Measurements from ENCODE around the gene CATSPER3.

The CATSPER3 gene

DNA sequence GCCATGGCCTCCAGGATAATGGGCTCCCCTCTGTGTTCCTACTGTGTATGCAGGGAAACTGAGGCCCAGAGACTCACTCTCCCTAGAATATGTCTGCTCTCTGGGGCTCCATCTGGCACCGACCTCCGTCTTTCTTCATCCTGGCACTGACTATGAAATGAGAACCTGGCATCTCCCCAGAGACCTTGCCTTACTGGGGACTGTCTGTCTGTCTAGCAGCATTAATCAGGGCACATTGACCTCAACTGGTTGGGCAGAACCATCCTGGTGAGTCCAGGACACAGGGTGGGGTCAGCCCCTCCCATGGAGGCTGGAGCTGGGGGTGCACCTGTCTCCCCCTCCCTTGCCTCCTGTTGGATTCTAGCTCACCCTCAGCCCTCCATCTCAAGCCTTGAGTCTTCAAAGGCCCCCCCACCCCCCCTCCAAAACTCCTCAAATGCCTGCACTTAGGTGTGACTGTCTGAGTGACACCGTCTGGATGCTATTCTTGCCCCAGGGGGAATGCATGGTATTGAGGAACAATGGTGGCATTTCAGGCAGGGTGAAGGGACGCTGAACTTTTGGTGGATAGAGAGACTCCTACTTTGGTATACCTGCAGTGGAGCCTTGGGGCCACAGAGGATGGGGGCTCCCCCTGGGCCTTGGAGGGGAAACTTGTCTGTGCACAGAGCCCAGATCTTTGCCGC lies 79.1 kb downstream of the CATSPER3 start:
- DNase-seq: no peak

DNA sequence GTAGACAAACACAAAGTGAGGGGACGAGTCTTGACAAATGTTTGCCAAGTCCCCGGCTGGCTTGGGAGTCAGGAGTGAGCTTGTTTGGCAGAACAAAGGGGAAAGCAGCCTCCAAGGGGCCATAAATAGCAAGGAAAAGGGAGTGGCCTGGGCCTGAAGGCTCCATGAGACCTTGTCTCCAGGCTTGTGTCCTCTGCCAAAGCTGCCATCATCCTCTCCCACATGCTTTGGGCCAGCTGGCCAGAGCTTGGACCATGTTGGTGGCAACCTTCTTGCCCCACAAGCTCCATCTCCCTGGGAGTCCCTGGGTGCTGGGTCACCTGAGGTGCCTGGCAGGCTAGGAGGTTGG lies 79.6 kb downstream of the CATSPER3 start:
- no peak for DNase-seq

DNA sequence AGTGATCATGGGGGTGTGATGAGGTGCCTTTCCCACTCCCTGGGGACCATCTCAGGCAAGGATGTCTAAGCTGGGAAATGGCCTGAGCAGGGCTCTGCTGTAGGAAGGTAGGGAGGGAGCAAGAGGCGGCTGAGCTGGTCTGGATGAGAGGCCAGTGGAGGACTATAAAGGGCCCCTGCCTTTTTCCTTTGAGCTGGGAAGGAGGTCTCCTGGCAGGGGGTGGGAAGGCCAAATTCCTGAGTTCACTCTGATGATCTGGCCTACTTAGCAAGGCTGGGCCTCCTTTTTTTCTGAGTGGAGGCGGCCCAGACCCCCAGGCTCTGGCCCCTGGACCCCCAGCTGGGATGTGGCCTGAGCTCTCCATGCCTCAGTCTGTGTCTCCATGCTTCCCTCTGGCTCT lies 80.6 kb downstream of the CATSPER3 start:
- no peak for DNase-seq

DNA sequence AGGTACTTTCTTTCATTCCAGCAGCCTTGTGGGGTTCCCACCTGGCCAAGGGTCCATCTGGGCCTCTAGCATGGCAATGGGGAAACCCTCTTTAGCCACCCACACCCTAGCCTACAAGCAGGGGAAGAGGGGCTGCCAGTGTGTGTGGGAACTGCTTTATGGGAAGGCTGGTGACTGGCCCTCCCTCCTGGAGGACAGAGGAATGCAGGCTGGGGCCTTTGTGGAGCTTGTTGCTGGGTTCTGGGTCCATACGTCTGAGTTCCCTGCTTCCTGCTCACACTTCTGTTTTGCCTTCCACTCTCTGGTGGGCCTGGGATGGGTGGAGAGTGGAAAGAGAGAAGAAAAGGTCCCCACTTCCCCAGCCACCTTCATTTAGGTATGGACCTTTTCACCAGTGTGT lies 81.2 kb downstream of the CATSPER3 start:
- DNase-seq: no peak

DNA sequence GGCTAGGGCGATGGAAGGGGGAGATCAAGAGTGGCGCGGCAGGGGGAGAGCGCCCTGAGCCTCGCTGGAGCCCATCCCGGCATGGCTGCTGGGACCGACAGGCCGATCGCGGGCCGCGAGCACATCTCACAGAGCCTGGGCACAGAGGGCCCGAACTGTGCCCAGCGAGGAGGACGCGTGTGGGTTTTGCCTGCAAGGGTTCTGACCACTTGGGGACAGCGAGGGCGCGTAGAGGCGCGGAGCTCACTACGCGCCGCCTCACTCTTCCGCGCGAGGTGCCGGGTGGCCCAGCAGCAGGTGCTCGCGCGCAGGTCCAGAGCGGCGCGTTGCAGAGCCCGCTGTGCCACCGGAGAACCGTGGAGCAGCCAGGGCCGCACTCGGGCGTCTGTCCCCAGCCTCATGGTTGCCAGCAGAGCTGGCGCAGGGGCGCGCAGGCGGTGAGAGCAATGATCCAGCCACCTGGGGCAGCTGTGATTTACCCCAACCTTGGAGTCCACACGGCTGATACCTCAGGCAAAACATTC lies 82.6 kb downstream of the CATSPER3 start:
- DNase-seq: no peak

DNA sequence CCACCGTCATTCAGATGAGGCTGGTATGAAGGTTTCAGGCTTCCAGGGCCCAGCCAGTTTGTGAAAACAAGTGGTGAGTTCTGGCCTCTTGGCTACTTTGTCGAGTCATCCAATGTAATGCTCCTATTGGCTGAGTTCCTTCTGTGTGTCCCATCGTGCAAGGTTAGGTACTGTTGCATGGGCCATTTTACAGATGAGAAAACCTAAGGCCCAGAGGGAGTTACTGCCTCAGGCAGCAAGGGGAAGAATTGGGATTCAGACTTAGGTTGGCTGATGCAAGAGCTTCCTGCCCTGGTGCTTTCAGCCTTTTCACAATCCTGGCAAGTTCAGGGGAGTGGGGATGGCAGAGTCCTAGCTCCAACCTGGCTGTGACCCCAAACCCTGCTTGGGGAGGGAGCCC lies 83.7 kb downstream of the CATSPER3 start:
- no peak for DNase-seq

DNA sequence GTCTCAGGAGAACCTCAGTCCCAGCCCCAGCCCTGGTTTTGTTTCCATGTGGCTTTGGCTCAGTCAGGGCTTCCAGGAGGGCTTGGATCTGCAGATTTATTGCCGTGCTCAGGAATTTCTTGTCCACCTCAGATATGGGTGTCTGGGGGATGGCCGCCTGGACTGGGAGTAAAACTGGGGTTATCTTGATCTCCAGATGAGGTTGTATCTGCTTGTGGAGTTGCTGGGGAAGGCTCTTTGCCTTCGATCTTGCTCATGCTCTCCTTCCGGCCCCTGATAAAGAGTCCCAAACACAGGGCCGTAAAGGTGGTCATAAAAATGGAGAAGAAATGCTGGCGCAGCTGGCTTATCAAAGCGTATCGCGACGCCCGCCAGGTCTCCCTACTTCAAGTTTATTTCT lies 84.2 kb downstream of the CATSPER3 start:
- DNase-seq: no peak

- DNase-seq: no peak
Observed at GRCh38 chr5:135052511-135053145, 84.9 kb downstream of the CATSPER3 start.

- peak; percentile 23 to 61 (median 32) for DNase-seq
Observed at GRCh38 chr5:135053278-135053677, 85.6 kb downstream of the CATSPER3 start.

GRCh38 chr5:135053989-135054388 lies 86.3 kb downstream of the CATSPER3 start:
- peak in 1 of 3 experiments; percentile 20 for DNase-seq

DNA sequence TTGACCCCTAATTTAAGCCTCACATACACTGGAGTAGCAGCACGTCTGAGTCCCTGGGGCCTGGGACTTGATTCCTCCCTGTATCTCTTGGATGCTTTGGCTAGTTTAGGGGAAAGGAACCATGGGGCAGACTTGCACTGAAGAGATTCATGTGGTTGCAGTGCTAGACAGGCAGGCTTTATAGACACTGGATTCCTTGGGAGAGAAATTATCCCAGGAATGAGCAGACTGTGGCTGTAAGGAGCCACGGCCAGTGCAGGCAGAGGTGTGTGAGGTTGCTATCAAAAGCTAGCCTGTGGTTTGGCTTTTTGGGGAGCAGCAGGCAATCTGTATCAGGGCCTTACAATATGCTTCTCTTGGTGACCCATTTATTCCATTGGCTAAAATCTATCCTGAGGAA lies 86.8 kb downstream of the CATSPER3 start:
- no peak for DNase-seq

- DNase-seq: no peak
Observed at GRCh38 chr5:135055396-135055795, 87.7 kb downstream of the CATSPER3 start.

- DNase-seq: no peak
Observed at GRCh38 chr5:135056316-135057030, 88.8 kb downstream of the CATSPER3 start.

GRCh38 chr5:135057233-135057632 lies 89.5 kb downstream of the CATSPER3 start:
- DNase-seq: no peak

DNA sequence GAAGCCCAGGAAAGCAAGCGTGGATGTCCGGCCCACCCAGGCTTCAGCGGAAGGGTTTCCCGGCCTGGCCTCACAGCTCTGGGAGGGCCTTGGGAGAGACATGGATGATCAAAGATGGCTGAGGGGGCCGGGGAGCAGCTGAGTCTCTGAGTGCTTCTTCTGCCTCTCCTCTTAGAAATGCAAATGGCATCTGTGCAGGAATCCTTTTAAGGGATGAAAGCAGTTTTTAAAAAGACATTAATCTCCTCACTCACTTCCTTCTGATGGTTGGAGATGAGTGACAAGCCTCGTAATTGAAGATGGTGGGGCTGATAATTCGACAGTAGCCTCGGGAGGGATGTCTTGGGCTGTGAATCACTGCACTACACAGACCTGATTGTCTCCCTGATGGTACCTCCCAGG lies 90.6 kb downstream of the CATSPER3 start:
- no peak for DNase-seq

- DNase-seq: no peak
Observed at GRCh38 chr5:135059000-135059923, 91.6 kb downstream of the CATSPER3 start.

- no peak for DNase-seq
Observed at GRCh38 chr5:135060021-135060420, 92.3 kb downstream of the CATSPER3 start.

- DNase-seq: no peak
Observed at GRCh38 chr5:135061001-135061400, 93.3 kb downstream of the CATSPER3 start.
